ENCODE measurements around the gene RCE1.

RCE1 gene

GRCh38 chr11:66884443-66884842, 41.2 kb downstream of the RCE1 start:
- no peak for DNase-seq (ENCODE audit: extremely low read depth in 1 of 2, low read depth in 1 of 2)

- DNase-seq (ENCODE audit: extremely low read depth in 1 of 2, low read depth in 1 of 2), result no peak
Observed at GRCh38 chr11:66885469-66885868, 42.2 kb downstream of the RCE1 start.

GRCh38 chr11:66885950-66886440, 42.8 kb downstream of the RCE1 start:
- DNase-seq (ENCODE audit: extremely low read depth in 1 of 2, low read depth in 1 of 2), result no peak

- no peak for DNase-seq (ENCODE audit: extremely low read depth in 1 of 2, low read depth in 1 of 2)
Observed at GRCh38 chr11:66886671-66887221, 43.5 kb downstream of the RCE1 start.

- DNase-seq (ENCODE audit: extremely low read depth in 1 of 2, low read depth in 1 of 2), result no peak
Observed at GRCh38 chr11:66887526-66887925, 44.3 kb downstream of the RCE1 start.

DNA sequence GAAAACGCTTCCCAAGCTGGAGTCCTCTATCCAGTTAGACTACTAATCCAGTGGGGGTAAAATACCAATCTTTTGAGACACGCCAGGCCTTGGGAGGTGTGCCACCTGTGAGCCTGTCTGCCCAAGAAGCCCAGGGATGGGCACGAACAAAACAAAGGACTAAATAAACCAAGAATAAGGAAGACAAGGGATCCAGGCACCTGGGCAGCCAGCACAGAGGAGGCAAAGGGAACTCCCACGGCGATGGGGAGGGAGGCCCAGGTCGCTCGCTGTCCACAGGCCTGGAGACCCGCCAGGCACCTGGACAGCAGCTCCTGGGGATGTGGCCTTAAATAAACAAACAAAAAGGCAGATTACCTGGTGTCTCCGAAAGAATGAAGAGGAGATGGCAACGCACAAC, 45.0 kb downstream of the RCE1 start:
- no peak for DNase-seq (ENCODE audit: extremely low read depth in 1 of 2, low read depth in 1 of 2)

GRCh38 chr11:66889960-66890359, 46.7 kb downstream of the RCE1 start:
- DNase-seq (ENCODE audit: extremely low read depth in 1 of 2, low read depth in 1 of 2), result no peak

GRCh38 chr11:66891851-66892660, 48.8 kb downstream of the RCE1 start:
- DNase-seq (ENCODE audit: extremely low read depth in 1 of 2, low read depth in 1 of 2), result peak; percentile 24 to 79

- DNase-seq (ENCODE audit: extremely low read depth in 1 of 2, low read depth in 1 of 2), result no peak
Observed at GRCh38 chr11:66892911-66893310, 49.7 kb downstream of the RCE1 start.

DNA sequence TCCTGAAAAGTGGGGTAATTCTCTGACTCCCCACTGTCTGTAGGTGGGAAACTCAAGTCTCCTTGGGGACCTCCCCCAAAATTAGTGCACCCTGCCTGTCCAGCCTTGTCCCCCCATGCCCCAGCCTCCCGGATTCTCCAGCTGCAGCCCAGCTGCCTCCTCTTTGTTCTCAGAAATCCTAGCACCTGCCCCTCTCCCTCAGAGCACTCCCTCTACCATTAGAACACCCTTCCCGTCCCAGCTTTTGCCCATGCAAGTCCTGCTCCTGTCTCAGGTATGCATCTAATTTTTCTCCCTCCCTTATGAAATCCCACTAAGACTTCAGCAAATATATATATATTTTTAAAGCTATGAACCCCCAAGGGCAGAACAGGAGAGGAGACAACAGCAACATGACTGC, 50.9 kb downstream of the RCE1 start:
- DNase-seq (ENCODE audit: extremely low read depth in 1 of 2, low read depth in 1 of 2), result no peak
